Neutrophil (primary cell): ENCODE measurements around the gene KLHL29.

ENCODE experiments used
- H3K27ac ChIP-seq: fragments of 200-600 bp; sonication (generic); 2 replicates; pipeline ENCODE4 v1.5.1; 2016; ENCODE audit warnings: mild to moderate bottlenecking, moderate library complexity
- H3K27me3 ChIP-seq: fragments of 200-600 bp; sonication (generic); 2 replicates; pipeline ENCODE4 v1.6.0; 2016; ENCODE audit warnings: mild to moderate bottlenecking
- H3K36me3 ChIP-seq: fragments of 200-600 bp; sonication (generic); 2 replicates; pipeline ENCODE4 v1.5.1; 2017
- H3K4me1 ChIP-seq, 2 experiments: fragments of 200-600 bp in 1 of 2; sonication (generic) in 1 of 2; 1 replicate in 1 of 2; 2 replicates in 1 of 2; pipeline versions ENCODE4 v1.5.1 to v1.6.1; 2013 to 2016; ENCODE audit warnings: low read depth in 1 of 2, low read length in 1 of 2, mild to moderate bottlenecking in 1 of 2, moderate library complexity in 1 of 2; ENCODE audit not compliant: control insufficient read depth in 1 of 2, insufficient read depth in 1 of 2
- H3K4me3 ChIP-seq, 2 experiments: fragments of 200-600 bp in 1 of 2; sonication (generic) in 1 of 2; 1 replicate in 1 of 2; 2 replicates in 1 of 2; pipeline ENCODE4 v1.5.1; 2013 to 2016; ENCODE audit warnings: low read depth in 1 of 2, low read length in 1 of 2, mild to moderate bottlenecking in 1 of 2, moderate library complexity in 1 of 2
- H3K9me3 ChIP-seq: fragments of 200-600 bp; sonication (generic); 2 replicates; pipeline ENCODE4 v1.5.1; 2016
- CTCF ChIP-seq: fragments of 200-600 bp; sonication (generic); IDR thresholded peaks from 2 replicates; pipeline ENCODE4 v1.5.1; 2016; ENCODE audit warnings: antibody characterized with exemption

KLHL29 gene

GRCh38 chr2:23531280-23531679 lies 146.3 kb downstream of the KLHL29 start:
- no peaks in the 10 kb centered on the region for H3K36me3 ChIP-seq
- no peak for TF ChIP-seq CTCF
- no peaks in the 10 kb centered on the region for H3K4me1 ChIP-seq
- no peak overlapping the region for H3K4me3 ChIP-seq
- peaks cover 14% of the 10 kb centered on the region for H3K27me3 ChIP-seq
- H3K9me3 ChIP-seq = no peaks in the 10 kb centered on the region
- no peak overlapping the region for H3K27ac ChIP-seq

- no peaks in the 10 kb centered on the region for H3K4me1 ChIP-seq
- H3K4me3 ChIP-seq = no peak overlapping the region
- no peak overlapping the region for H3K27ac ChIP-seq
- no peaks in the 10 kb centered on the region for H3K9me3 ChIP-seq
- peaks cover 13% of the 10 kb centered on the region for H3K27me3 ChIP-seq
- no peak for TF ChIP-seq CTCF
- no peaks in the 10 kb centered on the region for H3K36me3 ChIP-seq
These were observed 146.9 kb downstream of the KLHL29 start for GRCh38 chr2:23531881-23532280.

- Histone ChIP-seq H3K4me3 (no peak overlapping the region), H3K27ac (no peak overlapping the region)
- TF ChIP-seq CTCF = no peak
These were observed 147.7 kb downstream of the KLHL29 start for GRCh38 chr2:23532391-23533337.

GRCh38 chr2:23533338-23533695 lies 148.3 kb downstream of the KLHL29 start:
- Histone ChIP-seq H3K27ac (no peak overlapping the region), H3K27me3 (peaks cover 9% of the 10 kb centered on the region), H3K4me3 (no peak overlapping the region), H3K4me1 (no peaks in the 10 kb centered on the region), H3K9me3 (no peaks in the 10 kb centered on the region), H3K36me3 (no peaks in the 10 kb centered on the region)
- no peak for TF ChIP-seq CTCF

More at GRCh38 chr2:23532391-23533337, 147.7 kb downstream of the KLHL29 start:
- no peaks in the 10 kb centered on the region for H3K36me3 ChIP-seq
- H3K4me1 ChIP-seq = no peaks in the 10 kb centered on the region
- H3K27me3 ChIP-seq = peaks cover 8% of the 10 kb centered on the region
- no peaks in the 10 kb centered on the region for H3K9me3 ChIP-seq

GRCh38 chr2:23534771-23535170 lies 149.8 kb downstream of the KLHL29 start:
- Histone ChIP-seq H3K27me3 (peaks cover 8% of the 10 kb centered on the region), H3K36me3 (no peaks in the 10 kb centered on the region), H3K4me1 (no peaks in the 10 kb centered on the region), H3K9me3 (no peaks in the 10 kb centered on the region), H3K27ac (no peak overlapping the region), H3K4me3 (no peak overlapping the region)
- no peak for TF ChIP-seq CTCF
